SK-N-SH treated with all-trans-retinoic acid at 6 μM for 48 hours (cell line): Measurements from ENCODE around the gene SUFU.

ENCODE experiments used
- ARNTL ChIP-seq: fragments of 450-650 bp; formaldehyde crosslinking; IDR thresholded peaks from 2 replicates; pipeline ENCODE4 v1.5.0; 2020; ENCODE audit warnings: low read depth, mild to moderate bottlenecking, moderate library complexity, borderline replicate concordance
- GLIS3 ChIP-seq: fragments of 250-450 bp; sonication (Bioruptor Pico); IDR thresholded peaks from 2 replicates; pipeline ENCODE4 v1.5.0; 2020; ENCODE audit warnings: mild to moderate bottlenecking, moderate library complexity
- RARB ChIP-seq: fragments of 250-450 bp; sonication (Bioruptor Pico); IDR thresholded peaks from 2 replicates; pipeline ENCODE4 v1.8.0; 2021; ENCODE audit warnings: mild to moderate bottlenecking, moderate library complexity
- TCF4 ChIP-seq: fragments of 250-450 bp; sonication (Bioruptor Pico); IDR thresholded peaks from 2 replicates; pipeline ENCODE4 v1.8.0; 2021; ENCODE audit warnings: mild to moderate bottlenecking, moderate library complexity, borderline replicate concordance
- TOX ChIP-seq: fragments of 250-450 bp; sonication (Bioruptor Pico); IDR thresholded peaks from 2 replicates; pipeline ENCODE4 v1.8.0; 2021; ENCODE audit warnings: mild to moderate bottlenecking, moderate library complexity, borderline replicate concordance
- ZC3H10 ChIP-seq: fragments of 250-450 bp; sonication (Bioruptor Pico); IDR thresholded peaks from 2 replicates; pipeline ENCODE4 v1.5.1; 2021; ENCODE audit warnings: mild to moderate bottlenecking, moderate library complexity
- ZFP3 ChIP-seq: fragments of 250-450 bp; sonication (Bioruptor Pico); IDR thresholded peaks from 2 replicates; pipeline ENCODE4 v1.5.0; 2020; ENCODE audit warnings: mild to moderate bottlenecking, moderate library complexity
- ZNF565 ChIP-seq: fragments of 450-650 bp; formaldehyde crosslinking; conservative IDR thresholded peaks from 2 replicates; pipeline ENCODE4 v1.5.0; 2020; ENCODE audit warnings: low read depth, mild to moderate bottlenecking, moderate library complexity
- ZNF70 ChIP-seq: fragments of 450-650 bp; formaldehyde crosslinking; IDR thresholded peaks from 2 replicates; pipeline ENCODE4 v1.5.0; 2020; ENCODE audit warnings: mild to moderate bottlenecking, moderate library complexity
- TF ChIP-seq, protein P1 (sequence below): fragments of 250-450 bp; sonication (Bioruptor Pico); IDR thresholded peaks from 2 replicates; pipeline ENCODE4 v1.5.0; 2020; ENCODE audit warnings: mild to moderate bottlenecking, moderate library complexity
- TF ChIP-seq, protein P2 (sequence below): fragments of 250-450 bp; sonication (Bioruptor Pico); IDR thresholded peaks from 2 replicates; pipeline ENCODE4 v1.8.0; 2021; ENCODE audit warnings: low read depth, mild to moderate bottlenecking, moderate library complexity, borderline replicate concordance
- TF ChIP-seq, protein P3 (sequence below): fragments of 250-450 bp; sonication (Bioruptor Pico); IDR thresholded peaks from 2 replicates; pipeline ENCODE4 v1.8.0; 2020; ENCODE audit warnings: mild to moderate bottlenecking, moderate library complexity, borderline replicate concordance

DNA sequence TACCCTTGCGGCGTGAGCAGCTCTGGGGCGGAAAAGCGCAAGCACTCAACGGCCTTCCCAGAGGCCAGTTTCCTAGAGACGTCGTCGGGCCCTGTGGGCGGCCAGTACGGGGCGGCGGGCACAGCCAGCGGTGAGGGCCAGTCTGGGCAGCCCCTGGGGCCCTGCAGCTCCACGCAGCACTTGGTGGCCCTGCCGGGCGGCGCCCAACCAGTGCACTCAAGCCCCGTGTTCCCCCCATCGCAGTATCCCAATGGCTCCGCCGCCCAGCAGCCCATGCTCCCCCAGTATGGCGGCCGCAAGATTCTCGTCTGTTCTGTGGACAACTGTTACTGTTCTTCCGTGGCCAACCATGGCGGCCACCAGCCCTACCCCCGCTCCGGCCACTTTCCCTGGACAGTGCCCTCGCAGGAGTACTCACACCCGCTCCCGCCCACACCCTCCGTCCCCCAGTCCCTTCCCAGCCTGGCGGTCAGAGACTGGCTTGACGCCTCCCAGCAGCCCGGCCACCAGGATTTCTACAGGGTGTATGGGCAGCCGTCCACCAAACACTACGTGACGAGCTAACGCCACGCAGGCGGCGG lies 153.1 kb downstream of the SUFU start:
- TF ChIP-seq ARNTL (CRISPR knock-in tag) (no peak), RARB (no peak), TOX (CRISPR knock-in tag) (no peak), ZC3H10 (no peak), ZFP3 (CRISPR knock-in tag) (no peak), GLIS3 (CRISPR knock-in tag) (no peak), TCF4 (no peak), ZNF70 (no peak), ZNF565 (CRISPR knock-in tag) (no peak)
- TF ChIP-seq, protein P1, sequence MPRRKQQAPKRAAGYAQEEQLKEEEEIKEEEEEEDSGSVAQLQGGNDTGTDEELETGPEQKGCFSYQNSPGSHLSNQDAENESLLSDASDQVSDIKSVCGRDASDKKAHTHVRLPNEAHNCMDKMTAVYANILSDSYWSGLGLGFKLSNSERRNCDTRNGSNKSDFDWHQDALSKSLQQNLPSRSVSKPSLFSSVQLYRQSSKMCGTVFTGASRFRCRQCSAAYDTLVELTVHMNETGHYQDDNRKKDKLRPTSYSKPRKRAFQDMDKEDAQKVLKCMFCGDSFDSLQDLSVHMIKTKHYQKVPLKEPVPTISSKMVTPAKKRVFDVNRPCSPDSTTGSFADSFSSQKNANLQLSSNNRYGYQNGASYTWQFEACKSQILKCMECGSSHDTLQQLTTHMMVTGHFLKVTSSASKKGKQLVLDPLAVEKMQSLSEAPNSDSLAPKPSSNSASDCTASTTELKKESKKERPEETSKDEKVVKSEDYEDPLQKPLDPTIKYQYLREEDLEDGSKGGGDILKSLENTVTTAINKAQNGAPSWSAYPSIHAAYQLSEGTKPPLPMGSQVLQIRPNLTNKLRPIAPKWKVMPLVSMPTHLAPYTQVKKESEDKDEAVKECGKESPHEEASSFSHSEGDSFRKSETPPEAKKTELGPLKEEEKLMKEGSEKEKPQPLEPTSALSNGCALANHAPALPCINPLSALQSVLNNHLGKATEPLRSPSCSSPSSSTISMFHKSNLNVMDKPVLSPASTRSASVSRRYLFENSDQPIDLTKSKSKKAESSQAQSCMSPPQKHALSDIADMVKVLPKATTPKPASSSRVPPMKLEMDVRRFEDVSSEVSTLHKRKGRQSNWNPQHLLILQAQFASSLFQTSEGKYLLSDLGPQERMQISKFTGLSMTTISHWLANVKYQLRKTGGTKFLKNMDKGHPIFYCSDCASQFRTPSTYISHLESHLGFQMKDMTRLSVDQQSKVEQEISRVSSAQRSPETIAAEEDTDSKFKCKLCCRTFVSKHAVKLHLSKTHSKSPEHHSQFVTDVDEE (CRISPR knock-in tag): no peak
- TF ChIP-seq, protein P2, sequence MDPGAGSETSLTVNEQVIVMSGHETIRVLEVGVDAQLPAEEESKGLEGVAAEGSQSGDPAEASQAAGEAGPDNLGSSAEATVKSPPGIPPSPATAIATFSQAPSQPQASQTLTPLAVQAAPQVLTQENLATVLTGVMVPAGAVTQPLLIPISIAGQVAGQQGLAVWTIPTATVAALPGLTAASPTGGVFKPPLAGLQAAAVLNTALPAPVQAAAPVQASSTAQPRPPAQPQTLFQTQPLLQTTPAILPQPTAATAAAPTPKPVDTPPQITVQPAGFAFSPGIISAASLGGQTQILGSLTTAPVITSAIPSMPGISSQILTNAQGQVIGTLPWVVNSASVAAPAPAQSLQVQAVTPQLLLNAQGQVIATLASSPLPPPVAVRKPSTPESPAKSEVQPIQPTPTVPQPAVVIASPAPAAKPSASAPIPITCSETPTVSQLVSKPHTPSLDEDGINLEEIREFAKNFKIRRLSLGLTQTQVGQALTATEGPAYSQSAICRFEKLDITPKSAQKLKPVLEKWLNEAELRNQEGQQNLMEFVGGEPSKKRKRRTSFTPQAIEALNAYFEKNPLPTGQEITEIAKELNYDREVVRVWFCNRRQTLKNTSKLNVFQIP (CRISPR knock-in tag): no peak
- TF ChIP-seq, protein P3, sequence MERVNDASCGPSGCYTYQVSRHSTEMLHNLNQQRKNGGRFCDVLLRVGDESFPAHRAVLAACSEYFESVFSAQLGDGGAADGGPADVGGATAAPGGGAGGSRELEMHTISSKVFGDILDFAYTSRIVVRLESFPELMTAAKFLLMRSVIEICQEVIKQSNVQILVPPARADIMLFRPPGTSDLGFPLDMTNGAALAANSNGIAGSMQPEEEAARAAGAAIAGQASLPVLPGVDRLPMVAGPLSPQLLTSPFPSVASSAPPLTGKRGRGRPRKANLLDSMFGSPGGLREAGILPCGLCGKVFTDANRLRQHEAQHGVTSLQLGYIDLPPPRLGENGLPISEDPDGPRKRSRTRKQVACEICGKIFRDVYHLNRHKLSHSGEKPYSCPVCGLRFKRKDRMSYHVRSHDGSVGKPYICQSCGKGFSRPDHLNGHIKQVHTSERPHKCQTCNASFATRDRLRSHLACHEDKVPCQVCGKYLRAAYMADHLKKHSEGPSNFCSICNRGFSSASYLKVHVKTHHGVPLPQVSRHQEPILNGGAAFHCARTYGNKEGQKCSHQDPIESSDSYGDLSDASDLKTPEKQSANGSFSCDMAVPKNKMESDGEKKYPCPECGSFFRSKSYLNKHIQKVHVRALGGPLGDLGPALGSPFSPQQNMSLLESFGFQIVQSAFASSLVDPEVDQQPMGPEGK (CRISPR knock-in tag): no peak
